GM12891 (cell line): Measurements from ENCODE around the gene PLEKHH2.

Experiments used
- PAX5 ChIP-seq: IDR thresholded peaks from 2 replicates; pipeline ENCODE4 v1.6.1; 2011; ENCODE audit warnings: low read length, moderate library complexity, mild to moderate bottlenecking; ENCODE audit not compliant: insufficient read depth, severe bottlenecking
- POLR2A ChIP-seq: IDR thresholded peaks from 2 replicates; pipeline ENCODE4 v1.6.1; 2011; ENCODE audit warnings: low read depth, low read length, control low read depth
- POLR2AphosphoS5 ChIP-seq: IDR thresholded peaks from 2 replicates; pipeline ENCODE4 v1.6.1; 2011; ENCODE audit warnings: low read depth, low read length, control low read depth
- POU2F2 ChIP-seq: IDR thresholded peaks from 2 replicates; pipeline ENCODE4 v1.6.1; 2011; ENCODE audit warnings: low read depth, mild to moderate bottlenecking, control low read depth, low read length, moderate library complexity
- SPI1 ChIP-seq: IDR thresholded peaks from 2 replicates; pipeline ENCODE4 v1.6.1; 2011; ENCODE audit warnings: low read depth, low read length, control low read depth
- TAF1 ChIP-seq: IDR thresholded peaks from 2 replicates; pipeline ENCODE4 v1.6.1; 2011; ENCODE audit warnings: low read depth, low read length, control low read depth

DNA sequence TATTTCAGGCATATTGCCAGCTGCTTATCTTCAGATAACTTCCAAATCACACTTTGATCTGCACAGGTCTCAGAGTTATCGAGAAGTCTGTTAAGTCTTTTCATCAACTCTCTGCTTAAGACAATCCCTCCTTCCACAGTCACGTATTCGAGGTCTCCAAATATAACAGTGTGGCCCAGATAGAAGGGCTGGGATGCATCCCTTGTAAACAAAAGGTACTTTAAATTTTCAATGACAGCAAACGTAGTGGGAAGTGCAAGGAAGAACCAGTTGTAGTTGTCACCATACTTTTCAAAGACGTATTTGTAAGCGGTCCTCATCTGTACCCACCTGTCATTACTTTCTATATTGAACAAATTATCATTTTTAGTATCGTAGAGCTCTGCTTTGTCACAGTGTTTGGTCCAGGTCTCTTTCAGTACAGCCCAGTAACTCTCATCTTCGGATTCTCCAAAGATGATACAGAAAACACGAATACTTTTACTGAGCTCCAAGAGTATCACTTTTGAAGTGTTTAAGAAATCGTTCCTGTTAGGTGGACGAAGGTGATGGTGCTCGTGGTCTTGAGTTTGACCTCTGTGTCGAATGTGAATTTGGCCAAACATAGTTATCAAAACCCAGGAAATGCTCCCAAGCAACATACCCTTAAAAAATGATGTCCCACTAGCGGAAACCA is 38.7 kb downstream of the PLEKHH2 start:
- TF ChIP-seq SPI1 (no peak), POLR2A (no peak), TAF1 (no peak), POLR2AphosphoS5 (no peak), POU2F2 (no peak), PAX5 (no peak)
